AG04450 (cell line): ENCODE data around the gene AUTS2. TPM values are rescaled to one million over a fixed set of nuclear protein-coding genes. Genes with fewer than 3 reads are reported as not detected.

ENCODE experiments used
- CTCF ChIA-PET: fragments of 300-600, 350-600 bp; formaldehyde crosslinking; extraction: SDS; loops from one replicate; lab custom pipeline; 2022; ENCODE audit warnings: antibody characterized with exemption, inconsistent platforms; lab: Charles Lee
- POLR2A ChIA-PET: fragments of 350-600 bp; formaldehyde crosslinking; extraction: SDS; loops from one replicate; lab custom pipeline; 2021; ENCODE audit warnings: antibody characterized with exemption, inconsistent platforms; lab: Yijun Ruan, JAX
- DNase-seq: peaks from one replicate; pipeline ENCODE4 v3.0.0-alpha.2; 2011; ENCODE audit warnings: low read depth, low spot score
- H3K27ac ChIP-seq: one replicate; pipeline ENCODE4 v1.5.1; 2012; ENCODE audit warnings: low read depth, low read length, control low read depth
- H3K27me3 ChIP-seq: one replicate; pipeline ENCODE4 v1.6.0; 2012; ENCODE audit warnings: low read length; ENCODE audit not compliant: control insufficient read depth, insufficient read depth
- H3K4me3 ChIP-seq: 2 replicates; pipeline ENCODE4 v1.5.1; 2011; ENCODE audit warnings: mild to moderate bottlenecking, low read depth, low read length, control low read depth
- H3K9me3 ChIP-seq: 2 replicates; pipeline ENCODE4 v1.5.1; 2012; ENCODE audit warnings: low read length; ENCODE audit not compliant: control insufficient read depth, insufficient read depth
- CTCF ChIP-seq: IDR thresholded peaks from 2 replicates; pipeline ENCODE4 v1.5.1; 2011; ENCODE audit warnings: low read depth, low read length, control low read depth, inconsistent platforms
- polyA plus RNA-seq: library from polyadenylated mRNA; depleted of rRNA; stranded (reverse); fragments of >200 nt; gene quantifications from 2 replicates; pipeline ENCODE4 v1.2.3, GENCODE V29; 2011

The AUTS2 gene
- polyA plus RNA-seq, 1 experiment = 1.5 TPM

DNA sequence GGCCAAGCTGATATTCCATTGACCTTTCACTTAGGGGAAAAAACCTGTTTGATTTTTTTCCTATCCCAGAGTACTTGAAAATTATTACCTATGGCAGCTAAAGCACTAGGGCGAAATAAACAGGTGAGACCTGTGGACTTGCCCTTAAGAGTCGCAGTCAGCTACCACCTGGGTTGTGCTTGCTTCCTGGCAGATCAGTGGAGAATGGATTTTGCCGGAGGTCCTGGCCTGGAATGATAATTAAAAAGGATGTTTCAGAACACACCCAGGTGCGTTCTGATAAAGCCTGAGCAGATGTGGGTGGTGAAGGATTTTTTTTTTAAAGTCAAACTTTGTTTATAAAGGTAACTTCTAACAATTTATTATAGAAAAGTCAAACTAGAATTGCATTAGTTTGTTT, 59.1 kb downstream of the AUTS2 start:
- no peak overlapping the region for H3K27ac ChIP-seq
- ChIA-PET CTCF (no interaction called here), POLR2A (no interaction called here)
- no peaks in the 10 kb centered on the region for H3K9me3 ChIP-seq
- H3K27me3 ChIP-seq = no peaks in the 10 kb centered on the region
- TF ChIP-seq CTCF = no peak
- no peak for DNase-seq
- no peak overlapping the region for H3K4me3 ChIP-seq

DNA sequence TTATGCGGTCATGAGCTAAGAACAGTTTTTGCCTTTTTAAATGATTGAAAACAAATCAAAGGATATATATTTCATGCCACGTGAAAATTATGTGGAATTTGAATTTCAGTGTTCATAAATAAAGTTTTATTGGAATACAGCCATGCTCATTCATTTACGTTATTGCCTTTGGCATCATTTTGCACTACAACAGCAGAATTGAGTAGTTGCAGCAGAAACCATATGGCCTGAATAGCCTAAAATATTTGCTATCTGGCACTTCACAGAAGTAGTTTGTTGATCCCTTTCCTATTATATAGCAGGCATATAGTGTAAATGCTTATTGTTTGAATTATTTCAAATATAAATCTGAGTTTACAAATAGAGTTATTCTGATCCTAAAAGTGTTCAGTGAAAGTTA, 59.7 kb downstream of the AUTS2 start:
- Histone ChIP-seq H3K27ac (no peak overlapping the region), H3K27me3 (no peaks in the 10 kb centered on the region), H3K9me3 (no peaks in the 10 kb centered on the region), H3K4me3 (no peak overlapping the region)
- no peak for DNase-seq
- TF ChIP-seq CTCF = no peak
- ChIA-PET POLR2A (no interaction called here), CTCF (no interaction called here)

DNA sequence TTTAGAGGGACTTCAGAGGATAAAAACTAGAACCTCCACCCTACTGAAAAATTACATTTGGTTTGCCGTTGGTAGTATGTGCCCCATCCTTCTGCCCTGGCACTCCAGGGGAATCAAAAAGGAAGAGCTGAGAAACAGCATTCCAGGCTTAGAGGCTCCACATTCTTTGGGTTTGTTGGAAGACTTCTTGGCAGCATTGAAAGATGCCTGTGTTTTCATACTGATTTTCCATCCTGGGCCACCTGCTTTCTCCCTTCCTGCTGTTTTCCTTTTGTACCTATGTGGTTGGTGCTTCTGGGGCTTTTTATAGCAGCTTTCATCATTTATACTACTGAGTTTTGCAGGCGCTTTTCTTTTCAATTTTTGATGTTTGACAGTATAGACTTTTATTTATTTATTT, 61.7 kb downstream of the AUTS2 start:
- Histone ChIP-seq H3K4me3 (no peak overlapping the region), H3K27ac (no peak overlapping the region), H3K9me3 (no peaks in the 10 kb centered on the region), H3K27me3 (no peaks in the 10 kb centered on the region)
- no peak for DNase-seq
- TF ChIP-seq CTCF = no peak
- ChIA-PET CTCF (interaction anchor here (0.6 kb wide), 1 partner anchor 767 kb away, joined by 3 read pairs; no protein-coding TSS in a partner anchor), POLR2A (no interaction called here)

DNA sequence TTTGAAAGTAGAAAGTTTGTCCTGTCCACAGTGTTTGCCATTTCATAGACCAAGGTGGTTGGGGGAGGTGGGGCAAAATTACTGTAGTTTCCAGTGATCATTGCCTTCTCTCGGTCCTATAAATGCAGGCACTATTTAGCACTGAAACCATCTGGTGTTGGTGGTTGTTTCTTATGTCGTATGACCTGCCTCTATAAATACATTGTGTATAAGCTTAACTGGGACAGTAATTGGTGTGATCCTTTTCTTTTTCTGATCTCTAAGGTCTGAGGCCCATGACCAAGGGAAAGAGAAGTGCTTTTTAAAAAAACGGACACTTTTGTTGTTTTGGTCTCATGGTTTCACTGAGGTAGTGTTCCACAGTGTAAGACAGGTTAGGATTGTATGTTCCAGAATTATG, 63.1 kb downstream of the AUTS2 start:
- Histone ChIP-seq H3K9me3 (no peaks in the 10 kb centered on the region), H3K27me3 (no peaks in the 10 kb centered on the region), H3K27ac (no peak overlapping the region), H3K4me3 (no peak overlapping the region)
- POLR2A ChIA-PET = no interaction called here
- no peak for TF ChIP-seq CTCF
- CTCF ChIA-PET = no interaction called here
- no peak for DNase-seq

- ChIA-PET POLR2A (no interaction called here), CTCF (no interaction called here)
- H3K9me3 ChIP-seq = no peaks in the 10 kb centered on the region
- H3K27me3 ChIP-seq = no peaks in the 10 kb centered on the region
- no peak for TF ChIP-seq CTCF
- no peak overlapping the region for H3K27ac ChIP-seq
- no peak for DNase-seq
- no peak overlapping the region for H3K4me3 ChIP-seq
Observed at GRCh38 chr7:69663911-69664832, 65.9 kb downstream of the AUTS2 start.
